IMR-90 (cell line): ENCODE measurements around the gene EFS.

Source experiments
- BHLHE40 ChIP-seq: fragments of 150-350 bp; IDR thresholded peaks from 2 replicates; pipeline ENCODE4 v1.6.1; 2016; ENCODE audit warnings: mild to moderate bottlenecking, low read depth, low read length
- CTCF ChIP-seq: conservative IDR thresholded peaks from 2 replicates; pipeline ENCODE4 v1.5.1; 2012; ENCODE audit warnings: mild to moderate bottlenecking, low read depth, low read length, improper control_type of control experiment
- MXI1 ChIP-seq: IDR thresholded peaks from 2 replicates; pipeline ENCODE4 v1.6.1; 2012; ENCODE audit warnings: low read depth, mild to moderate bottlenecking, low read length, moderate library complexity, borderline replicate concordance
- POLR2A ChIP-seq: IDR thresholded peaks from 2 replicates; pipeline ENCODE4 v1.6.1; 2012; ENCODE audit warnings: mild to moderate bottlenecking, low read depth, low read length
- RAD21 ChIP-seq: IDR thresholded peaks from 2 replicates; pipeline ENCODE4 v1.6.1; 2012; ENCODE audit warnings: low read length, improper control_type of control experiment
- RCOR1 ChIP-seq: IDR thresholded peaks from 2 replicates; pipeline ENCODE4 v1.6.1; 2012; ENCODE audit warnings: mild to moderate bottlenecking, low read length, improper control_type of control experiment; ENCODE audit not compliant: insufficient replicate concordance
- RFX5 ChIP-seq: IDR thresholded peaks from 2 replicates; pipeline ENCODE4 v1.8.0; 2012; ENCODE audit warnings: low read depth, mild to moderate bottlenecking, low read length, moderate library complexity

GRCh38 chr14:23355871-23356435, 9.0 kb downstream of the EFS start:
- no peak for TF ChIP-seq RAD21
- no peak for TF ChIP-seq POLR2A
- no peak for TF ChIP-seq CTCF
- TF ChIP-seq RCOR1 = no peak
- TF ChIP-seq MXI1 = no peak
- no peak for TF ChIP-seq BHLHE40
- no peak for TF ChIP-seq RFX5
